ENCODE measurements around the gene ETFB. TPM values are rescaled to one million over a fixed set of nuclear protein-coding genes. Genes with fewer than 3 reads are reported as not detected.
A peak's percentile ranks its signal among the peaks of the same experiment; 100 is the strongest.

Gene ETFB
- total RNA-seq, 1 donor, result 21.5 TPM

DNA sequence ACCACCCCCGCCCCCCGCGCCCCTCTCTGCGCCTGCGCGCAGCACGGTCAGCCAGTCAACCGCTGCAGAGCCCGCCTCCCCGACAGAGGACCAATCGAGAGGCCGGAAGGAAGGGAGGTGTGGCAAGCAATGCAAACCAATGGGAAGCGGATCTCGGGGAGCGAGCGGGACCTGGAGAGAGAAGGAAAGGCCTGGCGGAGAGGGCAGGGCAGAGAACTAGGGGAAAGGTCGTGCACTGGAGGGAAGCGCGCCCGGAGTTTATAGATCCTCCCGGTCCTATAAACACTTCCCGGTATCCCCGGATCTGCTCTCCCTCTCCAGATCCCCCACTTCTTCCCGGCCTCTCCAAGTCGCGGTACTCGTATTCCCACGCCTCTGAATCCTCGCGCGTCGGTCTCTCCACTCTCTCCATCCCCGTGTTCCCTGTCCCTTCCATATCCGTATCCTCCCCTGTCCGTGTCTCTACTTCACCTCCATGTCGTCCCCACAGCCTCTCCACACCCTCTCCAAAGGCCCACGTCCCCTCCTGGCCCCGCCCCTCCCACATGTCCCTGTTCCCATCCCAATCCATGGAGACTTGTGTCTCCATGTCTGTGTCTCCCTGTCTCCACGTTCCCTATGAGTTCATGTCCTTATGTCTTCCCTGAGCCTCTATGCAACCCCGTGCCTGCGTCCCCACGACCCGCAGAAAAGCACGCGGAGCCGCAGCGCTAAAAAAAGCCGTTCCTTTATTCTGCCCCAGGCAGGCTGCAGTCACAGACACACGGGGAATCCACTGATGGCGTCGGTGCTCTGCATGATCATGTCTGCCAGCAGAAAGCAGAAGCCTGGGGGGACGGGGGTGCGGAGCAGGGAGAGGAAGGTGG lies 434 bp upstream of the ETFB start:
- H3K4me3 ChIP-seq (ENCODE audit: low read length), result peak overlapping the region; percentile 85
- peaks cover 62% of the 10 kb centered on the region for H3K4me1 ChIP-seq (ENCODE audit: insufficient read depth, low read length)
- H3K27me3 ChIP-seq (ENCODE audit: insufficient read depth, low read length), result no peaks in the 10 kb centered on the region
- no peaks in the 10 kb centered on the region for H3K9me3 ChIP-seq (ENCODE audit: low read depth, low read length)

DNA sequence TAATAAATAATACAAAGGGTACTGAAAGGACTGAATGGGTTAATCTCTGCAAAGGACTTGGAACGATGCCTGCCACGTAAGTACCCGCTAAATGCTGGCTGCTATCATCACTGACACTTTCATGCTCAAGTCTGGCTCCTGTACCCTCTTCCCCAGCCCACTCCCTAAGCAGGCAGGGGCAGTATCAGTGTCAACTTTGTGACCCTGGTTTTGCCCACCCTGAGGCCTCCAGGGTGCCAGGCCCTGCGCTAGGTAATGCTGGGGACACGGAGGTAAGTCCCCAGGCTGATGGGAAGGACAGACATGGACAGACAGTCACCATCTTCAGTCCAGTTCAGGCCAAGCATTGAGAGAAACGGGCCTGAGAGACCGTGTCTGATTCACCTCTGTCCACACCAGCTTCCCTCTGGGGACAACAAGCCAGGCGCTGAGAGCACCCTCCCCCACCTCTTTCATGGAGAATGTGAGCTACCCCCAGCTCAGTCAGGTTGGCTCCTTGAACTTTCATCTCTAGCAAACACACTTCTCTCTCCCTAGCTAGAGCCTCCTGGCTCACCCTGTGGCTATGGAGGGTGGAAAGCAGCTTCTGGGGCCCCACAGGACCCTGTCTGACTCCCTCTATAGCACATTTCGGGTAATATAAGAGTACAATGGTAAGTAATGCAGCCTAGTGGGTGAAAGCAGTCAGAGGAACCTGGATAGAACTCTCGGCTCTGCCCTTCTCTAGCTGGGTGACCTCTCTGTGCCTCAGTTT lies 800 bp downstream of the ETFB start:
- Histone ChIP-seq H3K9me3 (ENCODE audit: low read depth, low read length) (no peaks in the 10 kb centered on the region), H3K27me3 (ENCODE audit: insufficient read depth, low read length) (no peaks in the 10 kb centered on the region), H3K4me1 (ENCODE audit: insufficient read depth, low read length) (peaks cover 50% of the 10 kb centered on the region), H3K4me3 (ENCODE audit: low read length) (peak overlapping the region; percentile 85)

- Histone ChIP-seq H3K9me3 (ENCODE audit: low read depth, low read length) (no peaks in the 10 kb centered on the region), H3K4me1 (ENCODE audit: insufficient read depth, low read length) (peaks cover 47% of the 10 kb centered on the region), H3K27me3 (ENCODE audit: insufficient read depth, low read length) (no peaks in the 10 kb centered on the region), H3K4me3 (ENCODE audit: low read length) (no peak overlapping the region)
These were observed 1.7 kb downstream of the ETFB start for GRCh38 chr19:51364200-51365106.

DNA sequence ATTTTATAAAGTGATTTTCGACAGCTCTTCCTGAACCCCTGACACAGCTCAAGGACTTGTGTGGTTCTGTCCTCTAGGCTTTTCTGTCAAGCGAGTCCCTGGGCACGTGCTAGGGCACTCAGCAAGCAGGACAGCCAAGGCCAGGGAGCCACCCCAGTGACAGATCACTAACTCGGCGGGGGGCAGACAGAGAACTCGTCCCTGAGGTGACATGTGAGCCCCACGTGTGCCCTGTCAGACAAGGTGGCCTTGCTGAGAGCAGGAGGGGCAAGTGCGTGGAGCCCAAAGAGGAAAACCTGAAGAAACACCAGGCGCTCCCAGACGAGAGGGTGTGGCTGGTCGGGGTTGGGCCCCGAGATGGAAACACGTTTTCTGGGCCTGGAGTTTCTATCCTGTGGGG lies 4.9 kb downstream of the ETFB start:
- H3K4me3 ChIP-seq (ENCODE audit: low read length), result no peak overlapping the region

GRCh38 chr19:51359294-51359693 lies 6.9 kb downstream of the ETFB start:
- H3K27me3 ChIP-seq (ENCODE audit: insufficient read depth, low read length), result no peaks in the 10 kb centered on the region
- no peak overlapping the region for H3K4me3 ChIP-seq (ENCODE audit: low read length)
- peaks cover 14% of the 10 kb centered on the region for H3K4me1 ChIP-seq (ENCODE audit: insufficient read depth, low read length)
- H3K9me3 ChIP-seq (ENCODE audit: low read depth, low read length), result no peaks in the 10 kb centered on the region

More for the DNA sequence above, 4.9 kb downstream of the ETFB start:
- Histone ChIP-seq H3K9me3 (ENCODE audit: low read depth, low read length) (no peaks in the 10 kb centered on the region), H3K4me1 (ENCODE audit: insufficient read depth, low read length) (peaks cover 24% of the 10 kb centered on the region), H3K27me3 (ENCODE audit: insufficient read depth, low read length) (no peaks in the 10 kb centered on the region)

DNA sequence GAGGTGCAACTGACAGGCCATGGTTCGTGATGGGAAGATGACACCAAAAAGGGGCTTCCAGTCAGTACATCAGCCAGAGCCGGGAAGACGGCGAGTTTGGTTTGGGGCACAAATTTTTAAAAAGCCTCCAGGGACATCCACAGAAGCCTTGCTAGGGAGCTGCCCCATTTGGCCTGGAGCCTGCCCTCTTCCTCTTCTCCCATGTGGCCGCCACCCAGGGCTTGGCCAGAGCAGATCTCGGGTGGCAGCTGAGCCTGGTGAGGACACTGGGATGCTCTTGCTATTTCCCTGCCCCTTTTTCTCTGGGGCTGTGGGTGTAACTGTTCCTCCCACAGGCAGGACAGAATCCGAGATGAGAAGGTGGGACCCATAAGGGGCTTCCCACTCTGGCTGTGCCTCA lies 8.2 kb downstream of the ETFB start:
- Histone ChIP-seq H3K4me3 (ENCODE audit: low read length) (no peak overlapping the region), H3K27me3 (ENCODE audit: insufficient read depth, low read length) (no peaks in the 10 kb centered on the region), H3K9me3 (ENCODE audit: low read depth, low read length) (no peaks in the 10 kb centered on the region), H3K4me1 (ENCODE audit: insufficient read depth, low read length) (peaks cover 13% of the 10 kb centered on the region)

- Histone ChIP-seq H3K4me1 (ENCODE audit: insufficient read depth, low read length) (peaks cover 9% of the 10 kb centered on the region), H3K27me3 (ENCODE audit: insufficient read depth, low read length) (no peaks in the 10 kb centered on the region), H3K4me3 (ENCODE audit: low read length) (no peak overlapping the region), H3K9me3 (ENCODE audit: low read depth, low read length) (no peaks in the 10 kb centered on the region)
These were observed 9.9 kb downstream of the ETFB start for GRCh38 chr19:51356159-51356801.

DNA sequence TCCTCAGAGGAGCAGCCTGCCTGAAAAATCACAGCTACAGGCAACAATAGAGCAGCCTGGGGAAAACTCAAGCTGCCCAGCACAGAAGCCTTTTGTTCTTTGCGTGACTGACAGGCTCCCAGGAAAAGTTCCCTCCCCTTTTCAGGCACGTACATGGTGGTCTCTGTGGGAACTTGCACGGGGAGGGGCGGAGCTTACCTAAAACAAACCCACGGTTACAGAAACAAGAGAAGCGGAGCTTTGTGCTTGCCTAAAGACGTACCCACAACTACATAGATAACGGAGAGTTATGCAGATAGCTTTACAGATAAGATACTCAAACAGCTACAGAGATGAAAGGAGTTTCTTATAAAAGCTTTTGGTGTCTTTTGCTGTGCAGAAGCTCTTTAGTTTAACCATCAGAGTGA lies 11.4 kb downstream of the ETFB start:
- H3K4me1 ChIP-seq (ENCODE audit: insufficient read depth, low read length), result peaks cover 9% of the 10 kb centered on the region
- no peaks in the 10 kb centered on the region for H3K27me3 ChIP-seq (ENCODE audit: insufficient read depth, low read length)
- no peak overlapping the region for H3K4me3 ChIP-seq (ENCODE audit: low read length)
- H3K9me3 ChIP-seq (ENCODE audit: low read depth, low read length), result no peaks in the 10 kb centered on the region

DNA sequence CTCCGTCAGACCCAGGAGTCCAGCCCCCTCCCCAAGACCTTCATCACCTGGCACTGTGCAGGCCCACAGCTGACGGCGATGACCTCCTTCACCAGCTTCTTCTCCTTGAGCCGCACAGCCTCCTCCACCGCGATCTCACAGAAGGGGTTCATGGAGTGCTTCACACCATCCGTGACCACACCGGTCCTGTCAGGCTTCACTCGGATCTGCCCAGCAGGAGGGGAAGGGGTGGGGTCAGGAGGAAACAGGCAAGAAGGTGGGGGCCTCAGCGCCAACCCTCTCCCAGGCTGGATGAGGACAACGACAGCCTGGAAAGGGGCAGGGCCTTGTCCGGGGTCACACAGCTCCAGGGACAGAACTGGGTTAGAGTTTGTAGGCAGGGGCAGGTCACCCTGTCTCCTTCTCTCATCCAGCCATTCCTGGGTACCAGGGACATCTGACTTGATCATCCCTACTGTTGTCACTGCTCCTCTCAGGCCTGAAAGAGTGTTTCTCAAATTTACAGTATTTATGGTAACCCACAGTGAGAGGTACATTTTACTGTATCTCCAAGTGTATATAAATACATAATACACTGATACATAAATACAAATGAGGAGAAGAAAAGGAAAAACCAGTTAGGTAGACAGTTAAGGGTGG lies 12.0 kb downstream of the ETFB start:
- H3K4me3 ChIP-seq (ENCODE audit: low read length), result no peak overlapping the region
- H3K4me1 ChIP-seq (ENCODE audit: insufficient read depth, low read length), result peaks cover 9% of the 10 kb centered on the region
- no peaks in the 10 kb centered on the region for H3K27me3 ChIP-seq (ENCODE audit: insufficient read depth, low read length)
- no peaks in the 10 kb centered on the region for H3K9me3 ChIP-seq (ENCODE audit: low read depth, low read length)

GRCh38 chr19:51352783-51353360 lies 13.3 kb downstream of the ETFB start:
- Histone ChIP-seq H3K27me3 (ENCODE audit: insufficient read depth, low read length) (no peaks in the 10 kb centered on the region), H3K9me3 (ENCODE audit: low read depth, low read length) (no peaks in the 10 kb centered on the region), H3K4me3 (ENCODE audit: low read length) (no peak overlapping the region), H3K4me1 (ENCODE audit: insufficient read depth, low read length) (peaks cover 9% of the 10 kb centered on the region)

DNA sequence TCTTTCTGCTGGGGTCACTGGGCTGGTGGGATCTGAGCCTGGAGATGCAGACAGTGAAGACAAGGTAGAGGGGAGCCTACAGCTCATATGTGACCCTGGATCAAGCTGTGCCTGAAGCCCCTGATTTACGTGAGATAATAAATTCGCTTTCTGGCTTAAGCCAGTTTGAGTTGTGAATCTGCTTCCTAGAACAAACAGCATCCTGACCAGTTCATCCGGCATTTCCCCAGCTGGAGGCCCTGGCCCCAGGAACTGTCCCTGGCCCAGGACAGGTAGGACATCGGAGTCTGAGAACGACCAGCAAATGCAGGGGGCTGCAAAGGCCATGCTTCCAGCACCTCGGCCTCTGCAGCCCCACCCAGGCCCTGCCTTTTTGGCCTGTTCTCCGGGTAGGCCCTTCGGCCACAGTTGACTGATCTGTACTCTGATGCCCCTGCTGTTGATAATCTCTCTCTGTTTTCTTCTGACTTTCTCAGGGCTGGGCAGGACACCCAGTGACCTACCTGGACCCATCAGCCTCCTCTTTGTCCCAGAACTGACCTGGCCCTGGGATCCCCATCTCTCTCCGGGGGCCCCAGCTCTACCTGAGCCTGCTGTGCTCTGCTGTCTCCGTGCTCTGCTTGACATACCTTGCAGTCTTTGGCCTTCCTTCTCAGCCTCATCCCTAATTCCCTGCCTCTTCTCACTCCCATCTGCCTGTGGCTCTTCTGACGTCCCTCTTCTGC lies 14.8 kb downstream of the ETFB start:
- Histone ChIP-seq H3K27me3 (ENCODE audit: insufficient read depth, low read length) (no peaks in the 10 kb centered on the region), H3K4me3 (ENCODE audit: low read length) (no peak overlapping the region), H3K4me1 (ENCODE audit: insufficient read depth, low read length) (peaks cover 9% of the 10 kb centered on the region), H3K9me3 (ENCODE audit: low read depth, low read length) (no peaks in the 10 kb centered on the region)

GRCh38 chr19:51347209-51347928 lies 18.8 kb downstream of the ETFB start:
- H3K9me3 ChIP-seq (ENCODE audit: low read depth, low read length), result no peaks in the 10 kb centered on the region
- H3K27me3 ChIP-seq (ENCODE audit: insufficient read depth, low read length), result no peaks in the 10 kb centered on the region
- H3K4me1 ChIP-seq (ENCODE audit: insufficient read depth, low read length), result peaks cover 13% of the 10 kb centered on the region
- no peak overlapping the region for H3K4me3 ChIP-seq (ENCODE audit: low read length)

DNA sequence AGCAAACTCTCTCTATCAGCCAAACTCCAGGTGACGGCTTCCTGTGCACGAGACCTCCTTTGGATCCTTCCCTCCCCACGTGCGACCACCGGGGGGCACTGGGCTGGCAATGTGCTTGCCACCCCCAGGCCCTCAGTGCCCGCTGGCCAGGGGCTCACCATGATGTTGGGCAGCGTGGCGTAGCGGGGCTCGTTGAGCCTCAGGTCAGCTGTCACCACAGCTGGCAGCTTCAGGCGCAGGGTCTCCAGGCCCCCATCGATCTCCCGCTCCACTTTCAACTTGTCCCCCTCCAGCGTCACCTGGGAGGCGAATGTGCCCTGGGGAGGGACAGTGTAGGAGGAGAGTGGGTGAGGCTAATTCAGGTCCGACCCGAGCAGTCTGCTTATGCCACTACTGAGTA lies 19.4 kb downstream of the ETFB start:
- Histone ChIP-seq H3K4me3 (ENCODE audit: low read length) (no peak overlapping the region), H3K4me1 (ENCODE audit: insufficient read depth, low read length) (peaks cover 13% of the 10 kb centered on the region), H3K27me3 (ENCODE audit: insufficient read depth, low read length) (no peaks in the 10 kb centered on the region), H3K9me3 (ENCODE audit: low read depth, low read length) (no peaks in the 10 kb centered on the region)

Data from mononuclear cell (primary cell).